NCI-H345 treated with DMSO at 0.1 percent for 48 hours (cell line): ENCODE measurements around the gene FAM171A2.

Source experiments
- DNase-seq: peaks from one replicate; lab custom pipeline; 2025; ENCODE audit not compliant: unreplicated experiment; lab: John Stamatoyannopoulos, UW

FAM171A2 gene

GRCh38 chr17:44324571-44325275 is 38.9 kb downstream of the FAM171A2 start, which contains the start of gene SLC25A39:
Gene SLC25A39, minus strand, starts transcription at chr17:44324823. Its CDS starts 1,261 bp downstream, at chr17:44323562.
- peak; percentile 81 for DNase-seq

- no peak for DNase-seq
Measured at GRCh38 chr17:44324092-44324570, 39.5 kb downstream of the FAM171A2 start.

GRCh38 chr17:44323359-44324091 is 40.1 kb downstream of the FAM171A2 start:
- no peak for DNase-seq

GRCh38 chr17:44322236-44322895 is 41.3 kb downstream of the FAM171A2 start:
- no peak for DNase-seq

GRCh38 chr17:44321246-44322120 is 42.2 kb downstream of the FAM171A2 start:
- no peak for DNase-seq

GRCh38 chr17:44320066-44320465 is 43.6 kb downstream of the FAM171A2 start:
- DNase-seq = no peak

- DNase-seq = no peak
Measured at GRCh38 chr17:44318077-44318892, 45.4 kb downstream of the FAM171A2 start.

GRCh38 chr17:44317545-44317944 is 46.1 kb downstream of the FAM171A2 start:
- no peak for DNase-seq

- no peak for DNase-seq
Measured at GRCh38 chr17:44315760-44316731, 47.6 kb downstream of the FAM171A2 start.

GRCh38 chr17:44314869-44315661 is 48.6 kb downstream of the FAM171A2 start:
- no peak for DNase-seq

- DNase-seq = no peak
Measured at GRCh38 chr17:44314524-44314868, 49.2 kb downstream of the FAM171A2 start.

- no peak for DNase-seq
Measured at GRCh38 chr17:44314031-44314430, 49.6 kb downstream of the FAM171A2 start.

- DNase-seq = no peak
Measured at GRCh38 chr17:44312396-44313104, 51.1 kb downstream of the FAM171A2 start.

GRCh38 chr17:44311562-44312181 is 52.0 kb downstream of the FAM171A2 start:
- no peak for DNase-seq

- DNase-seq = no peak
Measured at GRCh38 chr17:44310609-44311376, 52.9 kb downstream of the FAM171A2 start.

GRCh38 chr17:44310188-44310587 is 53.5 kb downstream of the FAM171A2 start:
- no peak for DNase-seq
